HEK293 (cell line): ENCODE measurements around the gene NR3C2.

Experiments
- HOXC10 ChIP-seq: sonication (generic); formaldehyde crosslinking; IDR thresholded peaks from 2 replicates; pipeline ENCODE4 v1.8.1; 2023; ENCODE audit warnings: mild to moderate bottlenecking, missing genetic modification reagents
- SP2 ChIP-seq: fragments of 450-650 bp; formaldehyde crosslinking; IDR thresholded peaks from 2 replicates; pipeline ENCODE4 v1.5.1; 2016; ENCODE audit warnings: missing biosample characterization, missing genetic modification characterization
- TCF7L2 ChIP-seq: IDR thresholded peaks from 2 replicates; pipeline ENCODE4 v1.6.1; 2011; ENCODE audit warnings: low read depth, mild to moderate bottlenecking, inconsistent platforms, low read length, moderate library complexity, borderline replicate concordance
- YY1 ChIP-seq: fragments of 450-650 bp; formaldehyde crosslinking; IDR thresholded peaks from 2 replicates; pipeline ENCODE4 v1.5.1; 2018; ENCODE audit warnings: missing biosample characterization, missing genetic modification characterization
- ZBTB17 ChIP-seq: fragments of 450-650 bp; formaldehyde crosslinking; IDR thresholded peaks from 2 replicates; pipeline ENCODE4 v1.5.1; 2016; ENCODE audit warnings: missing biosample characterization, missing genetic modification characterization
- ZNF140 ChIP-seq: fragments of 450-650 bp; formaldehyde crosslinking; IDR thresholded peaks from 2 replicates; pipeline ENCODE4 v1.5.1; 2016; ENCODE audit warnings: missing biosample characterization, missing genetic modification characterization
- ZNF510 ChIP-seq: fragments of 450-650 bp; formaldehyde crosslinking; IDR thresholded peaks from 2 replicates; pipeline ENCODE4 v1.5.1; 2018; ENCODE audit warnings: mild to moderate bottlenecking, missing genetic modification characterization, missing biosample characterization; ENCODE audit not compliant: insufficient replicate concordance
- ZNF600 ChIP-seq: fragments of 450-650 bp; formaldehyde crosslinking; IDR thresholded peaks from 2 replicates; pipeline ENCODE4 v1.5.1; 2016; ENCODE audit warnings: missing biosample characterization, missing genetic modification characterization
- ZNF707 ChIP-seq: fragments of 450-650 bp; formaldehyde crosslinking; IDR thresholded peaks from 2 replicates; pipeline ENCODE4 v1.5.1; 2016; ENCODE audit warnings: missing biosample characterization, missing genetic modification characterization
- TF ChIP-seq, protein P1 (sequence below): fragments of 450-650 bp; formaldehyde crosslinking; optimal IDR thresholded peaks from 2 replicates; pipeline ENCODE3; 2016; ENCODE audit warnings: missing biosample characterization, mild to moderate bottlenecking, missing genetic modification characterization
- TF ChIP-seq, protein P2 (sequence below): fragments of 450-650 bp; formaldehyde crosslinking; IDR thresholded peaks from 2 replicates; pipeline ENCODE4 v1.5.1; 2016; ENCODE audit warnings: missing biosample characterization, missing genetic modification characterization

GRCh38 chr4:148052448-148052847 lies 389.8 kb downstream of the NR3C2 start:
- TF ChIP-seq, protein P1, sequence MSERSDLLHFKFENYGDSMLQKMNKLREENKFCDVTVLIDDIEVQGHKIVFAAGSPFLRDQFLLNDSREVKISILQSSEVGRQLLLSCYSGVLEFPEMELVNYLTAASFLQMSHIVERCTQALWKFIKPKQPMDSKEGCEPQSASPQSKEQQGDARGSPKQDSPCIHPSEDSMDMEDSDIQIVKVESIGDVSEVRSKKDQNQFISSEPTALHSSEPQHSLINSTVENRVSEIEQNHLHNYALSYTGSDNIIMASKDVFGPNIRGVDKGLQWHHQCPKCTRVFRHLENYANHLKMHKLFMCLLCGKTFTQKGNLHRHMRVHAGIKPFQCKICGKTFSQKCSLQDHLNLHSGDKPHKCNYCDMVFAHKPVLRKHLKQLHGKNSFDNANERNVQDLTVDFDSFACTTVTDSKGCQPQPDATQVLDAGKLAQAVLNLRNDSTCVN (tag by site-specific recombination) = no peak
- TF ChIP-seq TCF7L2 (no peak), ZNF140 (tag by site-specific recombination) (no peak), ZBTB17 (tag by site-specific recombination) (no peak), ZNF707 (no peak), SP2 (tag by site-specific recombination) (no peak), ZNF600 (tag by site-specific recombination) (no peak), ZNF510 (no peak), YY1 (no peak), HOXC10 (CRISPR knock-in tag) (no peak)
- TF ChIP-seq, protein P2, sequence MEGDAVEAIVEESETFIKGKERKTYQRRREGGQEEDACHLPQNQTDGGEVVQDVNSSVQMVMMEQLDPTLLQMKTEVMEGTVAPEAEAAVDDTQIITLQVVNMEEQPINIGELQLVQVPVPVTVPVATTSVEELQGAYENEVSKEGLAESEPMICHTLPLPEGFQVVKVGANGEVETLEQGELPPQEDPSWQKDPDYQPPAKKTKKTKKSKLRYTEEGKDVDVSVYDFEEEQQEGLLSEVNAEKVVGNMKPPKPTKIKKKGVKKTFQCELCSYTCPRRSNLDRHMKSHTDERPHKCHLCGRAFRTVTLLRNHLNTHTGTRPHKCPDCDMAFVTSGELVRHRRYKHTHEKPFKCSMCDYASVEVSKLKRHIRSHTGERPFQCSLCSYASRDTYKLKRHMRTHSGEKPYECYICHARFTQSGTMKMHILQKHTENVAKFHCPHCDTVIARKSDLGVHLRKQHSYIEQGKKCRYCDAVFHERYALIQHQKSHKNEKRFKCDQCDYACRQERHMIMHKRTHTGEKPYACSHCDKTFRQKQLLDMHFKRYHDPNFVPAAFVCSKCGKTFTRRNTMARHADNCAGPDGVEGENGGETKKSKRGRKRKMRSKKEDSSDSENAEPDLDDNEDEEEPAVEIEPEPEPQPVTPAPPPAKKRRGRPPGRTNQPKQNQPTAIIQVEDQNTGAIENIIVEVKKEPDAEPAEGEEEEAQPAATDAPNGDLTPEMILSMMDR (tag by site-specific recombination) = peak; percentile 38; the same call in 1 of the 2 replicates
